Endothelial cell of umbilical vein (primary cell): Measurements from ENCODE around the gene LDB3. TPM values are rescaled to one million over a fixed set of nuclear protein-coding genes. Genes with fewer than 3 reads are reported as not detected.

ENCODE experiments used
- BruUV-seq: library from RNA; stranded (reverse); fragments of 400-500 nt; replicated peaks from 2 replicates; lab custom pipeline; 2021; lab: Mats Ljungman, UMichigan
- CTCF ChIA-PET: fragments of 300-600, 350-600 bp; sonication (Branson Sonifier 250); formaldehyde crosslinking; loops from one replicate; lab custom pipeline; 2021; ENCODE audit warnings: antibody characterized with exemption, inconsistent platforms; lab: Charles Lee
- POLR2A ChIA-PET: fragments of 300-600, 350-600 bp; sonication (Branson Sonifier 250); formaldehyde crosslinking; loops from one replicate; lab custom pipeline; 2021; ENCODE audit warnings: antibody characterized with exemption, inconsistent platforms; lab: Charles Lee
- DNase-seq: peaks from one replicate; pipeline ENCODE4 v3.0.0-alpha.2; 2011; ENCODE audit warnings: low read depth, low spot score
- FAIRE-seq: peaks from 2 replicates; lab custom pipeline; 2011; peaks lifted over from hg19 to GRCh38; lab: Jason Lieb, UNC
- H2AFZ ChIP-seq: 2 replicates; pipeline ENCODE4 v1.6.0; 2012; ENCODE audit warnings: low read depth, low read length, control low read depth, inconsistent platforms
- H3K27ac ChIP-seq: 2 replicates; pipeline ENCODE4 v1.5.1; 2011; ENCODE audit warnings: low read depth, mild to moderate bottlenecking, control low read depth, low read length, moderate library complexity; ENCODE audit not compliant: insufficient read depth
- H3K27me3 ChIP-seq, 2 experiments: 2 replicates each; pipeline versions ENCODE4 v1.6.0 to v1.6.1; 2011; ENCODE audit warnings: low read length in 2 of 2, mixed read lengths in 1 of 2; ENCODE audit not compliant: control insufficient read depth in 2 of 2, insufficient read depth in 2 of 2
- H3K36me3 ChIP-seq, 2 experiments: 2 replicates in 1 of 2; 3 replicates in 1 of 2; pipeline ENCODE4 v1.5.1; 2011; ENCODE audit warnings: low read length in 2 of 2, mild to moderate bottlenecking in 1 of 2, moderate library complexity in 1 of 2; ENCODE audit not compliant: control insufficient read depth in 2 of 2, insufficient read depth in 2 of 2; ENCODE audit errors: extremely low read depth in 1 of 2
- H3K4me1 ChIP-seq: 3 replicates; pipeline ENCODE4 v1.5.1; 2011; ENCODE audit warnings: mild to moderate bottlenecking, low read length; ENCODE audit not compliant: control insufficient read depth, insufficient read depth; ENCODE audit errors: extremely low read depth
- H3K4me2 ChIP-seq: 2 replicates; pipeline ENCODE4 v1.6.1; 2011; ENCODE audit warnings: low read length, control low read depth, mixed read lengths; ENCODE audit not compliant: insufficient read depth
- H3K4me3 ChIP-seq, 3 experiments: fragments of 200-600 bp in 1 of 3; sonication (generic), shearing (Covaris generic) in 1 of 3; replicated peaks in 1 of 3; 2 replicates each; pipeline ENCODE4 v1.5.1; 2011 to 2016; ENCODE audit warnings: control low read depth in 3 of 3, low read length in 3 of 3, mild to moderate bottlenecking in 2 of 3, inconsistent platforms in 1 of 3, low read depth in 1 of 3, moderate library complexity in 1 of 3; ENCODE audit not compliant: insufficient read depth in 1 of 3
- H3K79me2 ChIP-seq: 2 replicates; pipeline ENCODE4 v1.6.0; 2012; ENCODE audit warnings: low read length, inconsistent platforms; ENCODE audit not compliant: control insufficient read depth, insufficient read depth
- H3K9ac ChIP-seq: replicated peaks from 2 replicates; pipeline ENCODE3; 2011; ENCODE audit warnings: low read length, control low read depth; ENCODE audit not compliant: insufficient read depth; ENCODE audit errors: extremely low read depth
- H3K9me1 ChIP-seq: replicated peaks from 3 replicates; pipeline ENCODE4 v1.6.0; 2011; ENCODE audit warnings: mild to moderate bottlenecking, low read length; ENCODE audit not compliant: control insufficient read depth, insufficient read depth; ENCODE audit errors: extremely low read depth
- H3K9me3 ChIP-seq: replicated peaks from 2 replicates; pipeline ENCODE4 v1.5.1; 2012; ENCODE audit warnings: low read length, inconsistent platforms; ENCODE audit not compliant: control insufficient read depth, insufficient read depth
- H4K20me1 ChIP-seq: replicated peaks from 2 replicates; pipeline ENCODE3; 2011; ENCODE audit warnings: mild to moderate bottlenecking, low read length; ENCODE audit not compliant: control insufficient read depth, insufficient read depth; ENCODE audit errors: extremely low read depth
- CTCF ChIP-seq, 2 donors: IDR thresholded peaks; 1 replicate in 1 of 2; 2 replicates in 1 of 2; pipeline ENCODE4 v1.5.1; 2011; ENCODE audit warnings: low read length in 2 of 2, mild to moderate bottlenecking in 2 of 2, moderate library complexity in 2 of 2, control low read depth in 1 of 2, inconsistent platforms in 1 of 2, low read depth in 1 of 2; ENCODE audit not compliant: insufficient read depth in 1 of 2; ENCODE audit errors: extremely low read depth in 1 of 2
- EZH2 ChIP-seq: IDR thresholded peaks from 2 replicates; pipeline ENCODE4 v1.6.1; 2012; ENCODE audit warnings: borderline replicate concordance, low read depth, mild to moderate bottlenecking, moderate library complexity, low read length, inconsistent platforms; ENCODE audit not compliant: severe bottlenecking
- FOS ChIP-seq: IDR thresholded peaks from 2 replicates; pipeline ENCODE4 v1.6.1; 2011; ENCODE audit warnings: mild to moderate bottlenecking, low read length, moderate library complexity, borderline replicate concordance; ENCODE audit not compliant: insufficient read depth
- GATA2 ChIP-seq: IDR thresholded peaks from 2 replicates; pipeline ENCODE4 v1.7.0; 2011; ENCODE audit warnings: low read depth, mild to moderate bottlenecking, moderate library complexity, mixed read lengths, low read length; ENCODE audit not compliant: insufficient read length, insufficient read depth
- JUN ChIP-seq: IDR thresholded peaks from 2 replicates; pipeline ENCODE4 v1.6.1; 2011; ENCODE audit warnings: borderline replicate concordance, low read depth; ENCODE audit not compliant: insufficient read length, insufficient read depth
- MYC ChIP-seq: IDR thresholded peaks from one replicate; pipeline ENCODE4 v1.6.1; 2011; ENCODE audit warnings: mild to moderate bottlenecking, low read depth, low read length
- POLR2A ChIP-seq: IDR thresholded peaks from 2 replicates; pipeline ENCODE4 v1.6.1; 2012; ENCODE audit warnings: low read depth, mild to moderate bottlenecking, control low read depth, low read length
- POLR2AphosphoS5 ChIP-seq: IDR thresholded peaks from 2 replicates; pipeline ENCODE4 v1.6.1; 2012; ENCODE audit warnings: low read depth, mild to moderate bottlenecking, control low read depth, low read length, moderate library complexity; ENCODE audit not compliant: insufficient read depth
- dilution Hi-C: fragments of 300-500 bp; cut with MboI; formaldehyde crosslinking; loops from one replicate; pipeline ENCODE4 v1.15.0; 2019; ENCODE audit warnings: low sequenced_read_pairs; ENCODE audit not compliant: extremely low pct_ligation_motif_present
- intact Hi-C: fragments of 100-400 bp; cut with micrococcal nuclease; formaldehyde crosslinking; loops from one replicate; pipeline ENCODE4 v1.10.0; 2022
- polyA plus RNA-seq, 4 experiments: library from polyadenylated mRNA; depleted of rRNA in 3 of 4; stranded (reverse) in 3 of 4; unstranded in 1 of 4; fragments of >200 nt; gene quantifications; 2 replicates each; pipeline versions ENCODE4 v1.2.1 to v1.2.3, GENCODE V29; 2011 to 2012; ENCODE audit warnings: missing spikeins in 1 of 4
- total RNA-seq: library from RNA; stranded (reverse); gene quantifications from 2 replicates; pipeline ENCODE4 v1.2.3, GENCODE V29; 2021
- TF ChIP-seq, protein P1 (sequence below): IDR thresholded peaks from 2 replicates; pipeline ENCODE4 v1.6.1; 2011; ENCODE audit not compliant: insufficient read depth, insufficient read length

The LDB3 gene
- total and polyA plus RNA-seq, 2 donors (not counting 3 experiments of a cell fraction or from before 2014, with no cell fraction given), result not detected

DNA sequence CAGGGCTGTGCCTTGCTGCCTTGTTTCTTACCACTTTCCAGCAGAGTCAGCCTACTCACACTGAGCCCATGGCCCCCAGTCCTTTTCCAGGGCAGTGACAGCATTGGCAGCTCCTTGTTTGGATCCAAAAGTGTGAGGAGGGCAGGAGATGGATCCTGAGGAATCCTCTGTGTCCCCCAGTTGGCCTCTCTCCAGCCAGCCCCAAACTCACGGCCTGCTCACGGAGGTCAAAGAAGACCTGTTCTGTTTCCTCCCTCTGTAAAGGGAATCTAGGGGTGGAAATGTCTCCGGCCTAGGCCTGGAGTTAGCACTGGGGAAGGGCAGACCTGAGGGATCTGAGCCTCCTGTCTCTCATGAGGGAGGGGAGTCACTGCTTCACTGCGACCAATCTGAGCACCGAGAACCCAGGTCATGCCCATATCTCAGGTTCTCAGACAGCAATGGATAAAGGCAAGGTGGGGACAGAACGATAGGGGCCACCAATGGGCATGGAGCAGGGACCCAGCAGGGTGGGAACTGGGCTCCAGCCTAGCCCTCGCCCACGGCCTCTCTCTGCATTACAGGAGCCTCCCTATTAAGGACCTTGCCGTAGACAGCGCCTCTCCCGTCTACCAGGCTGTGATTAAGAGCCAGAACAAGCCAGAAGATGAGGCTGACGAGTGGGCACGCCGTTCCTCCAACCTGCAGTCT lies 23.2 kb downstream of the LDB3 start:
- Histone ChIP-seq H3K79me2 (no peaks in the 10 kb centered on the region), H3K4me1 (no peaks in the 10 kb centered on the region), H3K4me2 (no peak overlapping the region), H2AFZ (no peak overlapping the region), H4K20me1 (no peaks in the 10 kb centered on the region), H3K9ac (no peak overlapping the region), H3K27me3 (peaks cover 50 to 55% of the 10 kb centered on the region in 2 experiments), H3K9me1 (no peaks in the 10 kb centered on the region), H3K4me3 (no peak overlapping the region), H3K9me3 (no peaks in the 10 kb centered on the region), H3K36me3 (no peaks in the 10 kb centered on the region), H3K27ac (no peak overlapping the region)
- TF ChIP-seq GATA2, result no peak
- no peak for TF ChIP-seq MYC
- TF ChIP-seq FOS, result no peak
- TF ChIP-seq, protein P1, sequence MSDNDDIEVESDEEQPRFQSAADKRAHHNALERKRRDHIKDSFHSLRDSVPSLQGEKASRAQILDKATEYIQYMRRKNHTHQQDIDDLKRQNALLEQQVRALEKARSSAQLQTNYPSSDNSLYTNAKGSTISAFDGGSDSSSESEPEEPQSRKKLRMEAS, result no peak
- no peak for TF ChIP-seq POLR2A
- TF ChIP-seq POLR2AphosphoS5, result no peak
- TF ChIP-seq JUN, result no peak
- no peak for TF ChIP-seq CTCF (IDR thresholded peaks at IDR 0.05; ENCODE audit: extremely low read depth in 1 of 2, insufficient read depth in 1 of 2, low read depth in 1 of 2, low read length in 2 of 2)
- TF ChIP-seq EZH2, result no peak
- dilution Hi-C loops, result no loop called here
- intact Hi-C loops, result no loop called here
- DNase-seq (no peak), FAIRE-seq (no peak)
- CTCF ChIA-PET, result interaction anchor here (1.7 to 6.6 kb wide), 5 partner anchors 202 to 275 kb away, joined by 5 to 129 read pairs (median 16); no protein-coding TSS in a partner anchor
- POLR2A ChIA-PET, result no interaction called here
- BruUV-seq, result no TSS peak
